H4 (cell line): ENCODE results near the gene MRC2. TPM values are rescaled to one million over a fixed set of nuclear protein-coding genes. Genes with fewer than 3 reads are reported as not detected.

ENCODE experiments used
- DNase-seq: peaks from one replicate; pipeline ENCODE4 v3.0.0-alpha.2; 2015; ENCODE audit warnings: low spot score
- total RNA-seq: library from RNA; depleted of rRNA; stranded (reverse); fragments of >200 nt; shearing (Covaris generic); gene quantifications from 2 replicates; pipeline ENCODE4 v1.2.3, GENCODE V29; 2014; rRNA removed

Gene MRC2
- total RNA-seq, 1 experiment from 2014 or later, result 73.3 TPM

DNA sequence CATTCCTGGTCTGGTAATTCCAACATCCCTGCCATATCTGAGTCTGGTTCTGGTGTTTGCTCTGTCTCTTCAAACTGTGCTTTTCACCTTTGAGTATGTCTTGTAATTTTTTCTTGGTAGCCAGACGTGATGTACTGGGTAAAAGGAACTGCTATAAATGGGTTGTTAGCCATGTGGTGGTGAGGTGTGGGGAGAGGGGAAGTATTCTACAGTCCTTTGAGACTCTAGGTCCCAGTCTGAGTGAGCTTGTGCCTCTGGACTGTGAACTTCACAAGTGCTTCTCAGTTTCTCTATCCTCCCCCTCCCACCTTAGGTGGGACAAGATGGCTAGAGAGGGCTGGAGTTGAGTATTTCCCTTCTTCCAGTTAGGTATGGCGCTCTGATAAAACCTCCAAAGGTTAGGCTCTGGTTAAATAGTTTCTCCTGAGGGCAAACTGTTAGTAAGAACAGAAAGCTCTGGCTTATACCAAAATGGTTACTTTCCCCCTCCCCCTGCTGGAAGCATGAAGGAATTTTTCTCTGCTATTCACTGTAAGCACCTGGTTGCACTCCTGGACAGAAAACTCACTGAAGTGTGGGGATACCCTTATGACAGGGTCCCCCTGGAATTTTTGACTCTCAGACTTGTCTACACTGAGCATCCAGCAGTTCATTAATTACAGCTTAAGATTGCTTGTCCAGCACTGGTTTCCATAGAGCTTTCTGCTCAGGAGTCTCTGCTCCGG lies 92.8 kb downstream of the MRC2 start:
- DNase-seq, result no peak

DNA sequence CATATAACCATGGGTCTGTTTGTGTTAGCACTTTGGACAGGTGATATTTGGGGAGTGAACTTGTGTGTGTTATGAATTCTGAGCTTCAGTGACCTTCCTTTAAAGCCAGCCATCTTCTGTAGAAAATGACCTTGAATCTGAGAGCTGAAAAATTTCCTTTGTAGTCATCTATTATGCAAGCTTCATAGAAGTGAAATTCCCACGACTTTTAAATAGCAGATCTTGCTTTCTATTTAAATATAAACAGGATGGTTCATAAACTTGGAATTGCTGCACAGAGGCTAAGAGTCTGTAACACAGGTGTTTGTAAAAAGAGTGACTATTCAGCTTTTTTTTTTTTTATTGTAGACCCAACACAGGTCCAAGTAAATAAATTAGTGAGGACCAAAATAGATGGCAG lies 95.2 kb downstream of the MRC2 start:
- no peak for DNase-seq

DNA sequence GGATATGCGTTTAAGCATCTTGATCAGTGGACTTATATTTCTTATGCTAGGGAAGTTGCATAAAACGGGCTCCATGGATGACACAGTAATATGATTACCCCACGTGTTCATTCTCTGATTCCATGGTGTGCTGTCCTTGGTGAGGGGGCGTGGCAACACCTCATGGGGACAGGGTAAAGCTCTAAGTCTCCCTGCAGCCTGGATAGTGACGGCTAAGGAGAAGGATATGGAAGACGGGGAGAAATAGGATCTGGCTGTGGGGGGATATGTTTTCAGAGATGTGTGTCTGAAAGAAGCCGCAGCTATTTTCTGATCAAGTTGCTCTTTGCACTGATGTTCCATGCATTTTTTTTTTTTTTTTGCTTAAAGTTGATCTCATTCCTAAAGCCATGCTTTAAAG lies 96.4 kb downstream of the MRC2 start:
- DNase-seq, result no peak

DNA sequence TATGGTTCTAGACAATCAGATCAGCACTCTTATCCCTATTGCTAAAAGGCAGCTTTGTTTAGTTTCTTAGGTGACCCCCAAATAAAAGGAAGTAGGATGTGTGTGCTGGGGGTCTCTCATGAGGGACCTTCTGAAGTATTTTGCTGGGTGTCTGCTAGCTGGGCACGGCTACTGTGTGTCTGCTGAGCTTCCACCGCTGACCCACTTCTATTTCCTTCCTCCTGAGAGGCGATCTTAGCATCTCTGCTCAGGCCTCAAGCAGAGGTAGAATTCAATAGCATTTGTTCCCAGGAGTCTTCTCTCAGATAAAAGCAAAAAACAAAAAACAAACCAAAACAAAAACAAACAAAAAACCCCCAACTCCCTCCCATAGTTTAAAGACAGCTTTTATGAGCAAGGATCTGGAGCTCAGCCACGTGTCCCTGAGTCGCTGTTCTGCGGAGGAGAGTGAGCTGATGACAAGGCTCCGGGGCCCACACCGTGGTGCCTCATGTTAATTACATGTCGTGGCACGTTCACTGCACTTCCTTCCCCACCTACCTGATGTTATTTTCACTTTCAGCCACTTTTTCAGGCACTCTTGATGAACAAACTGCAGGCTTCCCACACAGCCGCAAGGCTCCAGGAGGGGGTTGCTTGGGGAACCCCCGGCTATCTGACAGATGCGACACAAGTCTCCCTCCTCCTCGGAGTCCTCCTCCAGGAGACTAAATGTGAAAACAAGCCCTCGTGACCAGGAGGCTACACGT lies 97.1 kb downstream of the MRC2 start:
- no peak for DNase-seq

DNA sequence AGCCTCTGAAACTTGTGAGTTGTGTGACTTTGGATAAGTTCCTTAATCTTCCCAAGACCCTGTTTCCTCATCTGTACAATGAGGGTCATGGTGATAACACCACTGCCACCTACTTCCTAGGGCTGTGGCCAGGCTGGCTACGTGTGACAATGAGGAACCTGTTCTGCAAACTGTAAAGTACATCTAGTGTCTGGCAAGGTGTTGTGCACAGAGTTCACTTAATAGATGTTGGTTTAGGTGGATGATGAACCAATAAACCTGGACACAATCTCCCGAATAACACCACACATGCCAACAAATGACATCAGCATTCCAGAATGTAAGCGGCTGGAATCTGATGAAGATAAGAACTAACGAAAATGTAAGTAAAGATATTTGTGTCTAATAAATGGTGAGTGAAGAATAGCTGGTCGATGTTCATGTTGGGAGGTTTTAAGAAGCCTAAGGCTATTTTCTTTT lies 98.3 kb downstream of the MRC2 start:
- no peak for DNase-seq

DNA sequence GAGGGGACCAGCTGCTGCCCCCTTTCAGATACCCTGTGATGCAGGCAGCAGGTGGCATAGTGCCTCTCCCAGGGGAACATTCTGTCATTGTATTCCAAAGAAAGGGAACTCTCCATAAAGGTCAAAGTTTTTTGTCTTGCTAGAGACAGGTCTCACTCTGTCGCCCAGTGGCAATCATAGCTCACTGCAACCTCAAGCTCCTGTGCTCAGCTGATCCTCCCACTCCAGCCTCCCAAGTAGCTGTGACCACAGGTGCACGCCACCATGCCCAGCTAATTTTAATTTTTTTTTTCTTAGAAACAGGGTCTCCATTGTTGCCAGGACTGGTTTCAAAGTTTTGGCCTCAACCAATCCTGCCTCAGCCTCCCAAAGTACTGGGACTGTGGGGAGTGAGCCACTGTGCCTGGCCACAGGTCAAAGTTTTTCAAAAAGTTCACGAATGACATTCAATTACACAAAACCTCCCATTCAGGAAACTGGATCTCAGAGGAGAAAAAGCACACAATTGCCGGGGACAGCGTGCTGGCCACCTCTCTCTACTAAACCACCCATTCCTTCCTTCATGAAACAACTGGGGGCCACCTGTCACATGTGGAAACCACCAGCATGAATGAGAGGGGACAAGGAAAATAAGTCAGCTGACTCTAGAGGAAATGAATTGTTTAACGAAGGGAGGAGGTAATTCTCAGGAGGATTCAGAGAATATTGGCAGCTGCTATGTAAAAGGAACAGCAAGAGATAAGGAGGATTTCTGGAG lies 100.6 kb downstream of the MRC2 start:
- no peak for DNase-seq

DNA sequence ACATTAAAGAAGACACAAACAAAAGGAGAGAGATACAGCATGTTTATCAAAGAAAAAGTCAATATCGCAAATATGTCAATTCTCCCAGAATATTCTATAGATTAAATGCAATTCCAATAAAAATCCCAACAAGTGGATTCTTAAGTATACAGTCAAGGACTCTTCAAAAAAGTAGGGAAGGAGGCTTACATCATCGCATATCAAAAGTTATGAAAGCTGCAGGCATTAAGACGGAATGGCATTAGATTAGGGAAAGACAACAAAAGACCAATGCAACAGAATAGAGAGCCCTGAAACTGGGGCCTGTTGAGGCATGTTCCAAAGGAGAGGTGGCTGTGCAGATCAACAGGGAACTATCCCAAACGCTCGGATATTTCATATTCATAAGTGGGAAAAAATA lies 104.7 kb downstream of the MRC2 start:
- no peak for DNase-seq

DNA sequence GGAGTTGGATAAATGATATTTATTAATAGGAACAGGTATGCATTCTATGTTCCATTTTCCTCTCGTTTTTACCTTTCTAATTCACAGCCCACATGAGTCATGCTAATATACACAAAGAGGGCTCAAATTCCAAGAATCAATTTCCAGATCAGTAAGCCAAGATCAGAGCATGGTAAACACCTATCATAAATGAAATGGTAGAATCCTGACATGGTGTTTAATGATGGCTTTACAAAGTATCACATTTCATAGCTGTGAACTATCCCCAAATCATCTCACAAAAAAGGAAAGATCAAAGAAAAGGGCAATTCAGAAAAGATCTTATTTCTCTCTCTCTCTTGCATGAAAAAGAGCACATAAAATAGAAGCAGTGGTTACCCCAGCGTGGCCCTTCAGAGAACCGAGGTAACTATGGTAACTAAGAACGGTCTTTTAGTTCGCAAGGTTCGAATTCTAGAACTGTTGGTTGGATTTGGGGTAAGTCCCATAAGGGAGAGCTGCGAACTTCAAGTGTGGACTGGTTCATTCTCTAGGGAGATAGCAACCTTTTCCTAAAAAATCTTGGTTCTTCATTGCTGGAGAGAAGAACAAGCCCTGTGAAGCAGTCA lies 107.7 kb downstream of the MRC2 start:
- no peak for DNase-seq

DNA sequence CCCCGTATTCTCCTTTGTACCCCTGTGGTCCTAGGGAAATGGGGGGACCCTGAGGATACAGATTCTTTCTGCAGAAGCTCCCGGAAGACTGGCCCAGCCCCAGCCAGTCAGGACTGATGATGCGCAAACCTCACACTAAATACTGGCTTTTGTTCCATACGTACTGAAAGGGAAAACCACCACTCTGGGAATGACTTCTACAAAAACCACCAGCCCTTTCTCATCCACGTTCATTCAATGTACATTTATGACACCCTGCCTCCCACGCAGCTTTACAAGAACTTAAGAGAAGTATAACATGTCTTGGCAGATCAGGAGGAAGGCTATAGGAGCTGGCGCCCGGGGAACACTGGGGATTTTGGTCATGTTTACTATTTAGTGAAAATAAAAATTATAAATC lies 110.0 kb downstream of the MRC2 start:
- DNase-seq, result no peak

DNA sequence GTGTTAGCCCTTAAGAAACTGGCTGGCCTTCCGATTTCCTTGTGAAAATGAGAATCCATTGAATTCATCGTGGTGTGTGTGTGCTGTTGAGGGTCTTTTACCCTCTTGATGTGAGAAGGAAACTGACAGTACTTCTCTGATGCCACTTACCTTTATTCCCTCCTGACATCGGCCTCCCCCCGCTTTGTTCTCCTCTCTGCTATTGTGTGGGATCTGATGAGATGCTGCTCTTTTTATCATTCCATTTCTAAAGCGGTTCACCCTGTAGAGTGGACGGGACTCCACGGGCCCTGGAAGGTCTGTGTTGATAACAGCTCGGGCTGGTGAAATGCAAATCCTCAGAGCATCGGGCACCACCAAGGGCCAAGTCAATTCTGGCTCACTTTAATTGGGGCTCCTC lies 110.8 kb downstream of the MRC2 start:
- DNase-seq, result no peak

DNA sequence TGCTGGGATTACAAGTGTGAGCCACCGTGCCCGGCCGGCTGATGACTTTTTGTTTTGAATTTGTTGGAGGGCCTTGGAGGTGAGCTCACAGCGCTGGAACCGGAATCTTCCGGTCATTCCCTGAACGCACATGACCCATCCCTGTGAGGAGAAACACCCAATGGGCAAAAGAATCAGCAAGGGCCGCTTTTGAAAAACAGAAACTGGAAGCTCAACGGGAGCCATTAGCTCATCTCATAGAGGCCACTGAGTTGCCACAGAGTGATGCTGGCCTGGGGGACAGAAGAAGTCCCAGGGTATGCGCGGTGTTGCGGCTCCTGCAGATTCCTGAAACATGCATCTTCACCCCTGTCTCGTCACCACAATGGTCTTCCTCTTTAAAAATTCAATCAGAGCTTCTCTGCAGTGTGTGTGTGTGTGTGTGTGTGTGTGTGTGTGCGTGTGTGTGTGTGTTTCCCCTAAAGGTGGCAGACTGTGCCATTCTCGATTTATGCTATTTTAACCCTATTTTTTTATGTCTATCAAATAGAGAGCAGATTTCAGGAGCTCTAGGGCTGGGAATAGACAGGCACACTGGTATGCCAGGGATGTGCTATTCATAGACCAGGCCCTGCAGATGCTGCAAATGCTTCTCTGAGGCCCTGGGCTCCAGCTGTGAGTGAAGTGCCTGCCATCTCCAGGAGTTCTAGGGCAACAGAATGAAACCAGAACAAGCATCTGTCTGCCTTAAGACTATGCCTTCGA lies 112.3 kb downstream of the MRC2 start:
- no peak for DNase-seq

DNA sequence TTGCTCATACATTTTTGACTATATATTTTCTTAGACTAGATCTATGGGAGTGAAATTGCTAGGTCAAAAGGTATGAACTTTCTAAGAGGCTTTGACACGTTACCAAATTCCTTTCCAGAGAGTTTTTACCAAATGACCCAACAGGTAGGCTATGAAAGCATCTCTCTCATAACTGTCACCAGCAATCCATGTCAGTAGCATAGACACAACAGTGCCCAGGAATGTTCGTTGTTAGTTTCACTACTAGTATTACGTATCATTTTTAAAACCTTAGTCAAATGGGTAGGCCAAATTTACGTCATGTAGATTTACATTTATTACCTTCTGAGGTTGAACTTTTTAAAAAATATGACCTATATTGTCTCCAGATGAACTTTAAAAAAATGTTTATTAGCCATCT lies 113.8 kb downstream of the MRC2 start:
- no peak for DNase-seq

Other genes with a start within 250 kb of the MRC2 start
- gene EFCAB3, start 247.1 kb upstream of the MRC2 start, total RNA-seq, result not detected in 2 replicates
- 19.8 and 28.3 TPM in 2 replicates for gene METTL2A, start 203.8 kb upstream of the MRC2 start, total RNA-seq
- 29.1 and 33.4 TPM in 2 replicates for gene TLK2, start 148.8 kb upstream of the MRC2 start, total RNA-seq
- not detected in 2 replicates for gene MARCHF10, start 180.6 kb downstream of the MRC2 start, total RNA-seq